DND-41 (cell line): ENCODE data around the gene MT1H.
A peak's percentile ranks its signal among the peaks of the same experiment; 100 is the strongest.
"Not testable (repeated sequence)": the region's sequence is repeated elsewhere in the genome, so short reads cannot be mapped to it uniquely, and the experiment has no call there.

Experiments used
- ATAC-seq: fragments of 200-7000 bp; cut with Tn5 transposase; 3 replicates; pipeline ENCODE4 v1.9.1; 2021; ENCODE audit warnings: low read depth; ENCODE audit not compliant: insufficient read depth
- DNase-seq: peaks from one replicate; pipeline ENCODE4 v3.0.0-alpha.2; 2020
- H2AFZ ChIP-seq: 2 replicates; pipeline ENCODE4 v1.6.0; 2012; ENCODE audit warnings: low read depth, low read length
- H3K27ac ChIP-seq: 2 replicates; pipeline ENCODE4 v1.5.1; 2012; ENCODE audit warnings: low read length, inconsistent platforms
- H3K27me3 ChIP-seq: fragments of 200-600 bp; sonication (generic); 2 replicates; pipeline ENCODE4 v1.6.0; 2012; ENCODE audit warnings: low read length, mild to moderate bottlenecking, inconsistent platforms; ENCODE audit not compliant: insufficient read depth, poor library complexity
- H3K36me3 ChIP-seq: 2 replicates; pipeline ENCODE4 v1.5.1; 2012; ENCODE audit warnings: low read length, inconsistent platforms; ENCODE audit not compliant: insufficient read depth
- H3K4me1 ChIP-seq: 2 replicates; pipeline ENCODE4 v1.5.1; 2012; ENCODE audit warnings: mild to moderate bottlenecking, low read length; ENCODE audit not compliant: insufficient read depth
- H3K4me2 ChIP-seq: 2 replicates; pipeline ENCODE4 v1.6.0; 2012; ENCODE audit warnings: mild to moderate bottlenecking, moderate library complexity, low read length, inconsistent platforms; ENCODE audit not compliant: insufficient read depth
- H3K4me3 ChIP-seq, 2 experiments: fragments of 200-600 bp in 1 of 2; shearing (Covaris generic) in 1 of 2; 2 replicates each; pipeline ENCODE4 v1.5.1; 2012 to 2016; ENCODE audit warnings: inconsistent platforms in 2 of 2, low read length in 2 of 2, mild to moderate bottlenecking in 2 of 2, low read depth in 1 of 2, moderate library complexity in 1 of 2
- H3K79me2 ChIP-seq: 2 replicates; pipeline ENCODE4 v1.6.0; 2012; ENCODE audit warnings: low read length, inconsistent platforms; ENCODE audit not compliant: insufficient read depth
- H3K9ac ChIP-seq: 2 replicates; pipeline ENCODE4 v1.6.0; 2012; ENCODE audit warnings: low read depth, mild to moderate bottlenecking, inconsistent platforms, low read length, moderate library complexity
- H3K9me3 ChIP-seq: 2 replicates; pipeline ENCODE4 v1.5.1; 2012; ENCODE audit warnings: low read length, moderate library complexity, mild to moderate bottlenecking, inconsistent platforms; ENCODE audit not compliant: insufficient read depth, severe bottlenecking
- H4K20me1 ChIP-seq: 2 replicates; pipeline ENCODE4 v1.6.0; 2012; ENCODE audit warnings: low read length; ENCODE audit not compliant: insufficient read depth
- EZH2 ChIP-seq: IDR thresholded peaks from 3 replicates; pipeline ENCODE4 v1.6.1; 2012; ENCODE audit warnings: borderline replicate concordance, low read depth, mild to moderate bottlenecking, moderate library complexity, low read length, inconsistent platforms; ENCODE audit not compliant: severe bottlenecking
- TF ChIP-seq, protein P1 (sequence below): IDR thresholded peaks from 2 replicates; pipeline ENCODE4 v1.5.1; 2012; ENCODE audit warnings: borderline replicate concordance, low read length, moderate library complexity, mild to moderate bottlenecking; ENCODE audit not compliant: poor library complexity, severe bottlenecking; ENCODE audit errors: extremely low read depth

The MT1H gene

DNA sequence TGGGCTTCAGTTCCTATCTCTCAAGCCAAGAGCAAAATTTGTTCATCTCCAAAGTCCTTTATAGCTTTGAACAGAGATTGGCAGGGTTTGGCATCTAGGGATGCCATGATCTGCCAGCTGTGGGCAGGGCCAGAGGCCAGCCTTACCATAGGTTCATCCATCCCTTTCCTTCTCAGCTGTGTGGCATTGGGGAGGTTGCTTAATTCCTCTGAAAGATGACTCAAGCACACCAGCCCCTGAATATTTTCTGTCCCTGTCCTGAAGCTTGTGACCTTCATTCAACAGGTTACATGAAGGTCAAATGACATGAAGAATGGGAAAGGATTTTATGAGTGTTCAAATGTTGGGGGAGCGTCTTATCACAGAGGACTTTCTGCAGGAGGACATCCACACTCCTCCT, 5.1 kb upstream of the MT1H start:
- H3K27ac ChIP-seq: no peak overlapping the region
- H3K4me3 ChIP-seq: no peak overlapping the region
- H3K9me3 ChIP-seq: no peaks in the 10 kb centered on the region
- H3K9ac ChIP-seq: no peak overlapping the region
- no peak overlapping the region for H3K4me2 ChIP-seq
- H3K4me1 ChIP-seq: peaks cover 6% of the 10 kb centered on the region
- no peak overlapping the region for H2AFZ ChIP-seq
- no peaks in the 10 kb centered on the region for H3K79me2 ChIP-seq
- TF ChIP-seq EZH2: no peak
- TF ChIP-seq, protein P1, sequence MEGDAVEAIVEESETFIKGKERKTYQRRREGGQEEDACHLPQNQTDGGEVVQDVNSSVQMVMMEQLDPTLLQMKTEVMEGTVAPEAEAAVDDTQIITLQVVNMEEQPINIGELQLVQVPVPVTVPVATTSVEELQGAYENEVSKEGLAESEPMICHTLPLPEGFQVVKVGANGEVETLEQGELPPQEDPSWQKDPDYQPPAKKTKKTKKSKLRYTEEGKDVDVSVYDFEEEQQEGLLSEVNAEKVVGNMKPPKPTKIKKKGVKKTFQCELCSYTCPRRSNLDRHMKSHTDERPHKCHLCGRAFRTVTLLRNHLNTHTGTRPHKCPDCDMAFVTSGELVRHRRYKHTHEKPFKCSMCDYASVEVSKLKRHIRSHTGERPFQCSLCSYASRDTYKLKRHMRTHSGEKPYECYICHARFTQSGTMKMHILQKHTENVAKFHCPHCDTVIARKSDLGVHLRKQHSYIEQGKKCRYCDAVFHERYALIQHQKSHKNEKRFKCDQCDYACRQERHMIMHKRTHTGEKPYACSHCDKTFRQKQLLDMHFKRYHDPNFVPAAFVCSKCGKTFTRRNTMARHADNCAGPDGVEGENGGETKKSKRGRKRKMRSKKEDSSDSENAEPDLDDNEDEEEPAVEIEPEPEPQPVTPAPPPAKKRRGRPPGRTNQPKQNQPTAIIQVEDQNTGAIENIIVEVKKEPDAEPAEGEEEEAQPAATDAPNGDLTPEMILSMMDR: no peak
- no peaks in the 10 kb centered on the region for H3K36me3 ChIP-seq
- DNase-seq (no peak), ATAC-seq (no peak)
- H4K20me1 ChIP-seq: no peaks in the 10 kb centered on the region
- H3K27me3 ChIP-seq: peaks cover 53% of the 10 kb centered on the region

DNA sequence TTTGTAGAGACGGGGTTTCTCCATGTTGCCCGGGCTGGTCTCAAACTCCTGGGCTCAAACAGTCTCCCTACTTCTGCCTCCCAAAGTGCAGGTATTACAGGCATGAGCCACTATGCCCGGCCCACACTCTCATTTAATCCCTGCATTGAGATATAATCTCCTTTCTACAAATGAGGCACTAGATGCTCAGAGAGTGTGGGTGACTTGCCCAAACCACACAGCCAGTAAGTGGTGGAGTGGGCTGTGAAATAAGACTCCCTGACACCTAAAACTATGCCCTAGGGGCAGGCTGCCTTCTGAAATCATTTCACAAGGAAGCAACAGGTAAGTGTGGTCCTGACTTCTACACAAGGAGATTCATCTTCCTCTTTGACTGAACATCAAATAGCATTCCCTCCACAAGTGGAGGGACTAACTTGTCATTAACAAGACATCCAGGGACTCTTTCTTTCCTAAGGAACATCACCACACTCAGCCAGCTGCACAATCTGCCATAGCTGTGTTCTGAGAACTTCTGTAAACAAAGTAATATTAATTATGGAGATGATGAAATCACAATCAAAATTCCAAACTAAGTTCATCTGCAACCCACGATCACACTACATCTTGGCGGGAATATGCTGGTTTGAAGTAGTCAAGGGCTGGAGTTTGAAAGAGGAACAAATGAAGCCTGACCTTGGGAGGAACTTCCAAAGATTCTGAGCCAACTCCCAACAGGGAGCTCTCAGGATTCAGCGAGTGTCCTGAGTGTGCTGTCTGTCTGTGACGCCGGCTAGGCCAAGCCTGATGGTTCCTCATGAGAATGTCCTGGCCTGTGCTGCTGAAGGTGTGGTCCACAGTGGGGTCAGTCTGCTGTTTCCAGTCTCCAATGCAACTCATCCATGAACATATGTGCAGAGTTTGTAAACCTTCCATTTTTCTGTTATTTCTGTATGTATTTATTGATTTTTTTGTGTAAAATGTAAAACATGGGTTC, 4.0 kb upstream of the MT1H start:
- DNase-seq, H3K4me3 ChIP-seq, H3K27ac ChIP-seq, H2AFZ ChIP-seq, H3K9ac ChIP-seq, ATAC-seq, H3K9me3 ChIP-seq, H3K36me3 ChIP-seq, H3K4me2 ChIP-seq, H3K4me1 ChIP-seq, H4K20me1 ChIP-seq, H3K79me2 ChIP-seq: not testable (repeated sequence)
- peaks cover 56% of the 10 kb centered on the region for H3K27me3 ChIP-seq

DNA sequence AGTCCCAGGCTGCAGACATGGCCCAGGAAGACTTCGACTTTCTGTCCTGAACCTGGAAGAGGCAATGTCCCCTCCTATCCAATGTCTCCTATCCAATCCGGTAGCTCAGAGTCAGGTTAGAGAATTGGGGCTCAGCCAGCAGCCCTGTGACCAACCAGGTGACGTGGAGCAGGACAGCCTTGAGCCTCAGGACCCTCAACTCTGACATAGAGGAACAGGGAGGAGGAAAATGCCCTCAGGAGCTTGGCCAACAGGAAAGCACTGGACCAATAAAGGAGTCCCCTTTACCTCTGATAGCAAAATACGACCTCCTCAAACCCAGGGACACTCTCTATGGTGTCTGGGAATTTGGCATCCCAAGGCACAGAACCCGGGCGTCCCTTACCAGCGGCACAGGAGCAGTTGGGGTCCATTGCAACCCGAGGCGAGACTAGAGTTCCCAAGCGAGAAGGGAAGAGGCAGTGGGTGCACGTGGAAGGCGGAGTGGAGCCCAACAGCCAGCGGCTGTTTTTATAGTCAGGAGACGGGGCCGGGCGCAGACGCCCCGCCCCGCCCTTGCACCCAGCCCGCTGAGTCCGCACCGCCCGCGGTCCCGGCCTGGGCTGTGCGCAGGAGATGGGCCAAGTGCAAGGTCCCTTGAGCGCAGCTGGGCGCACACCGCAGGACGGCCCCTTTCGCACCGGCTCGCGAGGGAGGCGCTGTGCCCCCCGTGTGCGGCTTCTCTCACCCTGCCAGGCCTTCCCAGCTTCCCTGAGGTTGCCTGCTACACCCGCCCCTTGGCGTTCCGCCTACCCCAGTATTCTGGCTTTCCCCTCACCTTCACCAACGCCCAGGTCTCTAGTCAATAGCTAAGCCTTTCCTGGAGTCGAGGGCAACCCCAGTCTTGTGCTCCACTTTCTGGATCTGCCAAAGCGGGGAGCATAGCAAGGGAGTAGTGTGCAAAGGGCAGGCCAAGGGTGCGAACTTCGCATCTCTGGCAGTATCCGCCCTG, 1.7 kb upstream of the MT1H start, which contains the start of gene MT1G:
TSS of gene MT1G (minus strand) at position 485 of the 991 bp plus-strand sequence. CDS start at position 413, 72 bp downstream.
- Histone ChIP-seq H3K4me3 (no peak within 1 kb of the TSS), H3K36me3 (no peaks in the 10 kb centered on the region), H3K79me2 (no peaks in the 10 kb centered on the region), H3K27me3 (peaks cover 52% of the 10 kb centered on the region), H3K27ac (no peak within 1 kb of the TSS), H4K20me1 (no peaks in the 10 kb centered on the region), H3K9ac (no peak within 1 kb of the TSS), H3K4me2 (no peak within 1 kb of the TSS), H3K9me3 (no peaks in the 10 kb centered on the region), H3K4me1 (0 out of 2 replicates have a peak, but pooled peaks cover under 1% of the 10 kb centered on the region), H2AFZ (no peak within 1 kb of the TSS)
- TF ChIP-seq EZH2: no peak
- TF ChIP-seq, protein P1: no peak
- ATAC-seq: peak; percentile 82
- peak; percentile 38 for DNase-seq
